ENCODE measurements around the gene OSBPL3. TPM values are rescaled to one million over a fixed set of nuclear protein-coding genes. Genes with fewer than 3 reads are reported as not detected.

The OSBPL3 gene
- total and polyA plus RNA-seq, 12 donors: 1.1 to 8.4 (median 3.1) TPM

- H3K27ac ChIP-seq: no peak overlapping the region
- H3K36me3 ChIP-seq (replicated peaks in 1 of 2): no peaks in the 10 kb centered on the region
- no peaks in the 10 kb centered on the region for H3K27me3 ChIP-seq
- H3K4me3 ChIP-seq: no peak overlapping the region
- H3K4me1 ChIP-seq (replicated peaks in 1 of 2): no peaks in the 10 kb centered on the region
- intact Hi-C loops (cut with DNase I): no loop called here
- TF ChIP-seq POLR2A (IDR thresholded peaks at IDR 0.05) (no peak), CTCF (IDR thresholded peaks at IDR 0.05) (no peak)
- 81 to 85% (median 82%) methylated on average over 5 of the region's 5 CpGs for WGBS, 4 donors
- DNase-seq: no peak
- no peaks in the 10 kb centered on the region for H3K9me3 ChIP-seq (replicated peaks in 1 of 3)
These were observed 37.8 kb downstream of the OSBPL3 start for GRCh38 chr7:24942226-24942625.

- Histone ChIP-seq H3K9me3 (replicated peaks in 1 of 3) (no peaks in the 10 kb centered on the region), H3K4me1 (replicated peaks in 1 of 2) (no peaks in the 10 kb centered on the region), H3K27ac (no peak overlapping the region), H3K27me3 (no peaks in the 10 kb centered on the region), H3K36me3 (replicated peaks in 1 of 2) (no peaks in the 10 kb centered on the region), H3K4me3 (no peak overlapping the region)
- DNase-seq: no peak
- TF ChIP-seq CTCF (IDR thresholded peaks at IDR 0.05) (no peak), POLR2A (IDR thresholded peaks at IDR 0.05) (no peak)
- WGBS, 4 donors: 68 to 89% (median 76%) methylated on average over 1 of the region's 1 CpG
- intact Hi-C loops (cut with DNase I): no loop called here
These were observed 40.6 kb downstream of the OSBPL3 start for GRCh38 chr7:24939416-24939815.

GRCh38 chr7:24936121-24936824 lies 43.7 kb downstream of the OSBPL3 start:
- H3K27ac ChIP-seq: no peak overlapping the region
- intact Hi-C loops (cut with DNase I): no loop called here
- no peaks in the 10 kb centered on the region for H3K9me3 ChIP-seq (replicated peaks in 1 of 3)
- no peaks in the 10 kb centered on the region for H3K36me3 ChIP-seq (replicated peaks in 1 of 2)
- H3K4me3 ChIP-seq: no peak overlapping the region
- no peak for DNase-seq
- H3K27me3 ChIP-seq: no peaks in the 10 kb centered on the region
- no peaks in the 10 kb centered on the region for H3K4me1 ChIP-seq (replicated peaks in 1 of 2)
- no peak for TF ChIP-seq POLR2A (IDR thresholded peaks at IDR 0.05)
- no peak for TF ChIP-seq CTCF (IDR thresholded peaks at IDR 0.05)
- 67 to 83% (median 70%) methylated on average over 3 of the region's 3 CpGs for WGBS, 4 donors

GRCh38 chr7:24933298-24933697 lies 46.7 kb downstream of the OSBPL3 start:
- TF ChIP-seq POLR2A (IDR thresholded peaks at IDR 0.05) (no peak), CTCF (IDR thresholded peaks at IDR 0.05) (no peak)
- no peak overlapping the region for H3K4me3 ChIP-seq
- intact Hi-C loops (cut with DNase I): no loop called here
- H3K9me3 ChIP-seq (replicated peaks in 1 of 3): no peaks in the 10 kb centered on the region
- no peak overlapping the region for H3K27ac ChIP-seq
- H3K27me3 ChIP-seq: no peaks in the 10 kb centered on the region
- H3K36me3 ChIP-seq (replicated peaks in 1 of 2): no peaks in the 10 kb centered on the region
- DNase-seq: no peak
- H3K4me1 ChIP-seq (replicated peaks in 1 of 2): no peaks in the 10 kb centered on the region
- WGBS, 4 donors: 70 to 81% (median 79%) methylated on average over 2 of the region's 2 CpGs
